ENCODE results near the gene RTP3. TPM values are rescaled to one million over a fixed set of nuclear protein-coding genes. Genes with fewer than 3 reads are reported as not detected.
"Not testable (repeated sequence)": the region's sequence is repeated elsewhere in the genome, so short reads cannot be mapped to it uniquely, and the experiment has no call there.

The RTP3 gene
- polyA plus RNA-seq, 1 experiment: not detected

DNA sequence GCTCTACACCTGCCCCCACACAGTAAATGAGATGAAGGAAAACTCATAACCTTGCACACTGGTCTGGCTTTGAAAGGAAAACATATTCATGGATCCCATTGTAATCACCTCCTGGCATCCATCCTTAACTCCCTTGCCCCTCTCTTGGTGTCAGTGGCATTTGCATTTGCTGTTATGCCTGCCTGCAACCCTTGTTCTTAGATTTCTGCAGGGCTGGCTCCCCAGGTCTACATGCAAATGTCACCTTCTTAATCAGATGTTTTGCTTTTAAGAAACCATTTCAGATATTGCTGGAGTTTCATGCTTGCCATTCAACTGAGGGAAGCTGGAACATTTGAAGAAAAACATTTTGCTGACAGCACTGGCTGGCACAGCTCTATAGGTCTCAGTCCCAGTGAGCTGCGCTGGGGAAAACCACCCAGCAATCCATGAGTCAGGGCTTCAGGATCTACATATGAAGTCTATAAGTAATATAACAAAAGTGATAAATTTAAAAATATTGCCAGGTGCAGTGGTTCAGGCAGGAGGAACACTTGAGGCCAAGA, 49.2 kb downstream of the RTP3 start:
- H3K36me3 ChIP-seq (ENCODE audit: control insufficient read depth, insufficient read depth, low read length): no peaks in the 10 kb centered on the region
- ChIA-PET POLR2A (interaction anchor here (0.6 kb wide), 1 partner anchor 22 kb away, joined by 4 read pairs; no protein-coding TSS in a partner anchor), CTCF (interaction anchor here (2.3 kb wide), 1 partner anchor 58 kb away, joined by 10 read pairs; no protein-coding TSS in a partner anchor)
- DNase-seq (ENCODE audit: low read depth): no peak
- TF ChIP-seq, protein P1, sequence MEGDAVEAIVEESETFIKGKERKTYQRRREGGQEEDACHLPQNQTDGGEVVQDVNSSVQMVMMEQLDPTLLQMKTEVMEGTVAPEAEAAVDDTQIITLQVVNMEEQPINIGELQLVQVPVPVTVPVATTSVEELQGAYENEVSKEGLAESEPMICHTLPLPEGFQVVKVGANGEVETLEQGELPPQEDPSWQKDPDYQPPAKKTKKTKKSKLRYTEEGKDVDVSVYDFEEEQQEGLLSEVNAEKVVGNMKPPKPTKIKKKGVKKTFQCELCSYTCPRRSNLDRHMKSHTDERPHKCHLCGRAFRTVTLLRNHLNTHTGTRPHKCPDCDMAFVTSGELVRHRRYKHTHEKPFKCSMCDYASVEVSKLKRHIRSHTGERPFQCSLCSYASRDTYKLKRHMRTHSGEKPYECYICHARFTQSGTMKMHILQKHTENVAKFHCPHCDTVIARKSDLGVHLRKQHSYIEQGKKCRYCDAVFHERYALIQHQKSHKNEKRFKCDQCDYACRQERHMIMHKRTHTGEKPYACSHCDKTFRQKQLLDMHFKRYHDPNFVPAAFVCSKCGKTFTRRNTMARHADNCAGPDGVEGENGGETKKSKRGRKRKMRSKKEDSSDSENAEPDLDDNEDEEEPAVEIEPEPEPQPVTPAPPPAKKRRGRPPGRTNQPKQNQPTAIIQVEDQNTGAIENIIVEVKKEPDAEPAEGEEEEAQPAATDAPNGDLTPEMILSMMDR (IDR thresholded peaks at IDR 0.05; ENCODE audit: insufficient read depth, low read depth, low read length): no peak
- H3K27me3 ChIP-seq (ENCODE audit: control insufficient read depth, insufficient read depth, low read length): no peaks in the 10 kb centered on the region
- no peak overlapping the region for H3K4me3 ChIP-seq (ENCODE audit: low read depth, low read length)

DNA sequence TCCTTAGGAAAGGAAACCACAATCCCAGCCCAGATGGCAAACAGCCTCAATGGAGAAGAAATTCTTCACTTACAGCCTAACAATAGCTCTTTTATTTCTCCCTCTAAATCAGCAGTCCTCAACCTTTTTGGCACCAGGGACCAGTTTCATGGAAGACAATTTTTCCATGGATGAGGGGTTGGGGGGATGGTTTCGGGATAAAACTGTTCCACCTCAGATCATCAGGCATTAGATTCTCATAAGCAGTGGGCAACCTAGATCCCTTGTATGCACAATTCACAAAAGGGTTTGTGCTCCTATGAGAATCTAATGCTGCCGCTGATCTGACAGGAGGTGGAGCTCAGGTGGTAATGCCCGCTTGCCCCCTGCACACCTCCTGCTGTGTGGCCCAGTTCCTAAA, 50.8 kb downstream of the RTP3 start:
- CTCF ChIA-PET: interaction anchor here (0.7 to 2.7 kb wide), 4 partner anchors 9 to 360 kb away, joined by 3 to 21 read pairs (median 4); no protein-coding TSS in a partner anchor
- POLR2A ChIA-PET: interaction anchor here (0.7 kb wide), 1 partner anchor 10 kb away, joined by 3 read pairs; no protein-coding TSS in a partner anchor
- not testable (repeated sequence) for H3K27me3 ChIP-seq (ENCODE audit: control insufficient read depth, insufficient read depth, low read length); H3K4me3 ChIP-seq (ENCODE audit: low read depth, low read length); H3K36me3 ChIP-seq (ENCODE audit: control insufficient read depth, insufficient read depth, low read length); DNase-seq (ENCODE audit: low read depth)

DNA sequence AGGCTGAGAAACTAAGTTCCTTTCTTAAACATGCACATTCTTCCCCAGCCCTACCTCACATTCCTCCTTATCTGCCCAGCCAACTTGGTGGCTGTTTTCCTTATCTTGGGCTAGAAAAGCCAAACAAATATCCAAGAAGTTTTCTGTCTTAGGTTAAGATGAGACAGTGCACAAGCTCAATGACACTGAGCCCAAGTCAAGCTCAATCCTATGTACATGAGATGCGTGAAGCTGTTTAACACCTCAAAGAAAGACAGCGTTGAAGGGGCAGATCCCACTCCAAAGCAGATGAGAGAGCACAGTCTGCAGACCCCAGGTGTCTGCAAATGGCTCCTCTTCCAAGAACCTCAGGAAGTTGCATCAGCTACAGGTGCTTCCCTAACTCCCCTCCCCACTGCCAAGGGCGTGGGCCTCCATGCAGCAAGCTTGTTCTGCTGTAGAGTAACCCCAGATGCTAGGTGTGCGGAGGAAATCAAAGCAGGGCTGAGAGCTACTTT, 51.7 kb downstream of the RTP3 start:
- POLR2A ChIA-PET: no interaction called here
- TF ChIP-seq, protein P1 (IDR thresholded peaks at IDR 0.05; ENCODE audit: insufficient read depth, low read depth, low read length): no peak
- Histone ChIP-seq H3K27me3 (ENCODE audit: control insufficient read depth, insufficient read depth, low read length) (no peaks in the 10 kb centered on the region), H3K4me3 (ENCODE audit: low read depth, low read length) (no peak overlapping the region), H3K36me3 (ENCODE audit: control insufficient read depth, insufficient read depth, low read length) (no peaks in the 10 kb centered on the region)
- CTCF ChIA-PET: interaction anchor here (0.8 to 2.7 kb wide), 3 partner anchors 9 to 61 kb away, joined by 3 to 21 read pairs (median 4); no protein-coding TSS in a partner anchor
- DNase-seq (ENCODE audit: low read depth): no peak

DNA sequence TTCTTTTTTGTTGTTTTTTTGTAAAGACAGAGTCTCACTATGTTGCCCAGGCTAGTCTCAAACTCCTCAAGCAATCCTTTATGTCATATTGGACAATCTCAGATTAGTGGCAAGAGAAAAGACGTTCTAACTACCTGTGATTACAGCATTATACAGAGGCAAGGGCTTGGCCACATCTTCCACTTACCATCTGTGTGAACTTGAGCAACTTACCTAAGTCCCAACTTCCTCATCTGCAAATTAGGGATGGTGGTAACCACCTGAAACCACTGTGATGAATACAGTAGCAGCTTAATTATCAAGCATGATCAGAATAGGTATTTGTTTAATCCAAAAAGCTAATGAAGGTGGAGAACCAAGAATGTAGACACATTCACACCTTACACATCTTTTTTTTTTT, 52.2 kb downstream of the RTP3 start:
- no peak overlapping the region for H3K4me3 ChIP-seq (ENCODE audit: low read depth, low read length)
- ChIA-PET POLR2A (no interaction called here), CTCF (interaction anchor here (1.2 to 2.7 kb wide), 2 partner anchors 8 to 61 kb away, joined by 4 to 21 read pairs; no protein-coding TSS in a partner anchor)

More for the DNA sequence above, 52.2 kb downstream of the RTP3 start:
- Histone ChIP-seq H3K36me3 (ENCODE audit: control insufficient read depth, insufficient read depth, low read length) (no peaks in the 10 kb centered on the region), H3K27me3 (ENCODE audit: control insufficient read depth, insufficient read depth, low read length) (no peaks in the 10 kb centered on the region)
- DNase-seq (ENCODE audit: low read depth): no peak
- TF ChIP-seq, protein P1 (IDR thresholded peaks at IDR 0.05; ENCODE audit: insufficient read depth, low read depth, low read length): no peak

Other genes with a start within 250 kb of the RTP3 start
- gene CCR2, start 143.9 kb upstream of the RTP3 start, polyA plus RNA-seq (2011; rRNA removed): not detected in 2 replicates
- not detected in 2 replicates for gene CCR5, start 127.0 kb upstream of the RTP3 start, polyA plus RNA-seq (2011; rRNA removed)
- gene CCRL2, start 90.7 kb upstream of the RTP3 start, polyA plus RNA-seq (2011; rRNA removed): not detected in 2 replicates
- not detected in 2 replicates for gene LTF, start 33.1 kb upstream of the RTP3 start, polyA plus RNA-seq (2011; rRNA removed)
- gene LRRC2, start 68.3 kb downstream of the RTP3 start, polyA plus RNA-seq (2011; rRNA removed): 0.55 and 1.2 TPM in 2 replicates
- gene FAM240A, start 114.5 kb downstream of the RTP3 start, polyA plus RNA-seq (2011; rRNA removed): not detected in 2 replicates
- 3.2 and 7.2 TPM in 2 replicates for gene ALS2CL, start 195.7 kb downstream of the RTP3 start, polyA plus RNA-seq (2011; rRNA removed)
- 0.07 and 0.27 TPM in 2 replicates for gene TMIE, start 203.4 kb downstream of the RTP3 start, polyA plus RNA-seq (2011; rRNA removed)
- not detected in 2 replicates for gene PRSS50, start 219.9 kb downstream of the RTP3 start, polyA plus RNA-seq (2011; rRNA removed)

Data from BJ (cell line).